Psoas muscle (tissue), 8 donors: ENCODE measurements around the gene ESRRG. TPM values are rescaled to one million over a fixed set of nuclear protein-coding genes. Genes with fewer than 3 reads are reported as not detected.

Source experiments
- ATAC-seq, 4 donors: fragments of 200-7000 bp; cut with Tn5 transposase; one replicate each; pipeline ENCODE4 v1.9.1; 2020; ENCODE audit warnings: moderate library complexity in 3 of 4, mild to moderate bottlenecking in 2 of 4
- DNase-seq, 2 donors: peaks; one replicate each; pipeline ENCODE4 v3.0.0-alpha.2; 2020
- H3K27ac ChIP-seq: fragments of 200-600 bp; one replicate; pipeline ENCODE4 v1.8.0; 2022
- H3K27me3 ChIP-seq, 3 donors: fragments of 200-600 bp in 1 of 3; one replicate each; pipeline versions ENCODE4 v1.6.1 to v1.8.0; 2013 to 2022; ENCODE audit warnings: low read length in 2 of 3, mild to moderate bottlenecking in 2 of 3, moderate library complexity in 1 of 3; ENCODE audit not compliant: insufficient read depth in 3 of 3
- H3K36me3 ChIP-seq, 2 donors: fragments of 200-600 bp in 1 of 2; one replicate each; pipeline versions ENCODE4 v1.6.1 to v1.8.0; 2013 to 2022; ENCODE audit warnings: low read depth in 1 of 2, mild to moderate bottlenecking in 1 of 2, moderate library complexity in 1 of 2; ENCODE audit not compliant: insufficient read depth in 1 of 2
- H3K4me1 ChIP-seq: fragments of 200-600 bp; one replicate; pipeline ENCODE4 v1.8.0; 2022
- H3K4me3 ChIP-seq: fragments of 200-600 bp; one replicate; pipeline ENCODE4 v1.8.0; 2022; ENCODE audit warnings: mild to moderate bottlenecking
- H3K9me3 ChIP-seq: fragments of 200-600 bp; one replicate; pipeline ENCODE4 v1.8.0; 2022
- WGBS, 3 donors: extraction: QIAGEN DNeasy Blood & Tissue Kit; methylation state at CpG; one replicate each; pipeline versions ENCODE4 v1.1.6 to v1.1.7; 2013; 5-methylcytosine and 5-hydroxymethylcytosine counted together
- intact Hi-C, 2 donors: fragments of 100-400 bp; cut with DNase I; formaldehyde crosslinking; loops; one replicate each; pipeline versions ENCODE4 v1.11.0 to v1.14.2; 2022
- polyA plus RNA-seq, 3 donors: library from polyadenylated mRNA; stranded (reverse); fragments of 200-250 nt; gene quantifications; one replicate each; pipeline ENCODE4 v1.2.3, GENCODE V29; 2013
- total RNA-seq, 4 donors: library from RNA; stranded (reverse); fragmentation: NEBNext Ultra II Directional in 2 of 4; extraction: Animal tissue kit (Norgen Biotek cat#: 25700) in 2 of 4; gene quantifications; one replicate each; pipeline versions ENCODE4 v1.2.1 to v1.2.4, GENCODE V29; 2021 to 2023
- TF ChIP-seq, protein P1 (sequence below): fragments of 200-600 bp; IDR thresholded peaks from one replicate; pipeline ENCODE4 v1.8.0; 2022; ENCODE audit warnings: antibody characterized with exemption
- donor health status: healthy with polysubstance abuse.
- donor health status: DM: no; HTN: no; CAD: no; lungs with moderate emphysema.
- donor health status: Bipolar disorder and iron deficiency.
- donor health status: healthy.
- donor health status: DM: yes; HTN: yes; CAD: no.
- donor health status: DM: no; HTN: no; CAD: no.
- donor health status: DM: no; HTN: no; CAD: no.
- donor health status: DM: yes; HTN: yes; CAD: no.

ESRRG gene
- total and polyA plus RNA-seq, 7 donors: 2.5 to 34.4 (median 5.3) TPM

DNA sequence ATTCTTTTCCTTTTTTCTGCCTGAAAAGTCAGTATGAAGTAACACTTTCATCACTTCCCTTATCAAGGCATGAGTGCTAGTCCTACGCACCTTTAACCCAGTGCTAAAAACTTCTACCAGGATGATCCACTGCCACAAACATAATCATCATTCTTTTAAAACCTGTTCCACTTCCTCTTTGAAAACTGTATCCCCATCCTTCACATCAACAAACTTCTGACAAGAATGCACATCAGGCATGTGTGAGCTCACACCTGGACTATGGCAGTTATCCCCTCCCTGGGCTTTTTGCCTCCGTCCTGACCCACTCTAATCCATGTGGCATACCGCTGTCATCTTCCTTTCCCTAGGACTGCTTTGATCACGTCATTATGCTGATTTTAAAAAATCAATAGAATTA is 70.2 kb downstream of the ESRRG start:
- Histone ChIP-seq H3K4me3 (no peak overlapping the region), H3K4me1 (no peaks in the 10 kb centered on the region), H3K27me3 (no peaks in the 10 kb centered on the region), H3K9me3 (no peaks in the 10 kb centered on the region), H3K27ac (no peak overlapping the region), H3K36me3 (no peaks in the 10 kb centered on the region)
- DNase-seq (no peak), ATAC-seq (no peak)
- intact Hi-C loops: no loop called here
- 77 to 94% (median 78%) methylated on average over 4 of the region's 4 CpGs for WGBS, 3 donors
- TF ChIP-seq, protein P1, sequence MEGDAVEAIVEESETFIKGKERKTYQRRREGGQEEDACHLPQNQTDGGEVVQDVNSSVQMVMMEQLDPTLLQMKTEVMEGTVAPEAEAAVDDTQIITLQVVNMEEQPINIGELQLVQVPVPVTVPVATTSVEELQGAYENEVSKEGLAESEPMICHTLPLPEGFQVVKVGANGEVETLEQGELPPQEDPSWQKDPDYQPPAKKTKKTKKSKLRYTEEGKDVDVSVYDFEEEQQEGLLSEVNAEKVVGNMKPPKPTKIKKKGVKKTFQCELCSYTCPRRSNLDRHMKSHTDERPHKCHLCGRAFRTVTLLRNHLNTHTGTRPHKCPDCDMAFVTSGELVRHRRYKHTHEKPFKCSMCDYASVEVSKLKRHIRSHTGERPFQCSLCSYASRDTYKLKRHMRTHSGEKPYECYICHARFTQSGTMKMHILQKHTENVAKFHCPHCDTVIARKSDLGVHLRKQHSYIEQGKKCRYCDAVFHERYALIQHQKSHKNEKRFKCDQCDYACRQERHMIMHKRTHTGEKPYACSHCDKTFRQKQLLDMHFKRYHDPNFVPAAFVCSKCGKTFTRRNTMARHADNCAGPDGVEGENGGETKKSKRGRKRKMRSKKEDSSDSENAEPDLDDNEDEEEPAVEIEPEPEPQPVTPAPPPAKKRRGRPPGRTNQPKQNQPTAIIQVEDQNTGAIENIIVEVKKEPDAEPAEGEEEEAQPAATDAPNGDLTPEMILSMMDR: no peak

DNA sequence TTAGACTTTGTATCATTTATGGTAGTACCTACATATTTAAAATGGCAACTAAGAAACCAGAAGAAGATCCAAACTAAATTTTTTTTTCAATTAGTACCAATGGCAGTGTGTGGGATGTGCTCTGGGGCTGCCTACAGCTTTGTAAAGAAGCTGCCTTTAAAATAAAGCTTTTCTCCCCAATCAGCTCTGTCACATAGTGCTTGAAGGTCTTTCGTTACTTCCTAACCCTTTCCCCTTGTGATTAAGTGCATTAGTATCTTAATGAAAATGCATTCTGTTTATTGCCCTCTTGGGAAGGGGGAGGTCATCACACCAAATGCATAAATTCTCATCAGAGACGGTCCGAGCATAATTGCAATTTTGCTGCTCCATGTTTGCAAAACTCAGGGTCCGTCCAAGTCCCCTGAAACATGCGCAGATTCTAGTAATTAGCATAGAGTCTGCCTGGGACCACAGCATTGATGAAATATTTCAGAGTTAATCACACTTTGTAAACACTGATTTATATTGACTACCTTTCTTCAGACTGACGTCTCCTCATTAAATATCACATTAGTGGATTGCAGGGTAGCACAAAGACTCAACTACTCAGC is 71.3 kb downstream of the ESRRG start:
- Histone ChIP-seq H3K27ac (no peak overlapping the region), H3K4me3 (no peak overlapping the region), H3K27me3 (no peaks in the 10 kb centered on the region), H3K9me3 (no peaks in the 10 kb centered on the region), H3K36me3 (no peaks in the 10 kb centered on the region), H3K4me1 (no peaks in the 10 kb centered on the region)
- ATAC-seq (no peak), DNase-seq (no peak)
- TF ChIP-seq, protein P1: no peak
- intact Hi-C loops: no loop called here
- WGBS, 3 donors: 74 to 80% (median 79%) methylated on average over 6 of the region's 6 CpGs

DNA sequence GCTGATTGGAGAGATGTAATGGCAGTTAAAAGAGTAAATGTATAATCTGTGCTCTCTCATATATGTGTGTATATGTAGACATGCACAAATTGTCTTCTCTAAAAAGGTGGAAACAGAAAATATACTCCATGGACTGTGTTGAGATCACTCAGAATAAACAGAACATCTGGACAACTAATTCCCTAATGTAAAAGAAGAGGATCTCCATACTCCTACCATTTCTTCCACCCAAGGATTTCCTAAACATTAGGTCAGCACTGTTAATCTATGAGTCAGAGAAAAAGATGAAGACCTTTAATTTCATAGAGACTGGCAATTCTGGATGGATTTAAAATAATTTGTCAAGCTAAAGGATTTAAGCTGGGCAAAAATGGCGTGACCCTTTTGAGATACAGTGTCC is 80.1 kb downstream of the ESRRG start:
- Histone ChIP-seq H3K9me3 (no peaks in the 10 kb centered on the region), H3K4me1 (peaks cover 4% of the 10 kb centered on the region), H3K27ac (no peak overlapping the region), H3K4me3 (no peak overlapping the region), H3K27me3 (no peaks in the 10 kb centered on the region), H3K36me3 (no peaks in the 10 kb centered on the region)
- DNase-seq (no peak), ATAC-seq (no peak)
- WGBS, 3 donors: 89 to 91% (median 90%) methylated on average over 1 of the region's 1 CpG
- TF ChIP-seq, protein P1: no peak
- intact Hi-C loops: no loop called here

DNA sequence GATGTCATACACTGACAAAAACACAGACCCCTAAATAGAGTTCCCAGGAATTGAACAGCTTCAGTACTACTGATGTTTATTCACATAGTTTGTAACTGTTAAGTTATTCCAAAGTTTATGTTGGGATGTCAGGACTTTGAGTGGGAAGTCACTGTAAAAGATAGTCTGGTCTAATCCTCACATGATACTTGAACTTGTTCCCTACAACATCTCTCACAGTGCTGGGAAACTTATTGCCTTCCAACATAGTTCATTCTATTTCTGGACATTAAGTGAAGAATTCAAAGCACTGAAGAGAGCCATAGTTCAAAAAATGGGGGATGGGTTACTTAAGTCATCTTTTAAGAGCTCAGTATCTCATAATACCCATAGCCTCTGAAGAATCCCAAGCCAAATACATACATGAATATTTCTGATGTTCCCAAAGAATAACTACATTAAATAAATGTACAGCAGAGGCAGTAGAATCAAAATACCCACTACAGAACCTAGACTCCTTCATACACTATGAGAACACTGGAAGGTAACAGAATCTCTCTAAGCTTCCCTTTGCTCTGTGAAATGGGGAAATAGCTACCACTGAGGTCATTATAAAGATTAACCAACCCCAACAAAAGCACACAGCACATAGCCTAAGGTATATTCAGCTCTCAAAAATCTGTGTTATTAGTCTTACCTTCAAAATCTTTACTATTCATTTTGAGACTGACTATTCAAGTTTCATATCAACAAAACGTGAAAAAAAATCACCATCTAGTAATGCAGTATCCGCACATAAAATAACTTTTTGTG is 81.4 kb downstream of the ESRRG start:
- ATAC-seq (peak in 1 of 4 donors; percentile 48), DNase-seq (no peak)
- Histone ChIP-seq H3K27me3 (no peaks in the 10 kb centered on the region), H3K27ac (no peak overlapping the region), H3K4me1 (peaks cover 4% of the 10 kb centered on the region), H3K36me3 (no peaks in the 10 kb centered on the region), H3K4me3 (no peak overlapping the region), H3K9me3 (no peaks in the 10 kb centered on the region)
- 89 to 91% (median 91%) methylated on average over 2 of the region's 2 CpGs for WGBS, 3 donors
- intact Hi-C loops: no loop called here
- TF ChIP-seq, protein P1: no peak
